HG03060 (cell line): ENCODE results near the gene RNPC3.
A peak's percentile ranks its signal among the peaks of the same experiment; 100 is the strongest.

Experiments
- ATAC-seq: cut with Tn5 transposase; IDR thresholded peaks from one replicate; pipeline ENCODE4 v1.9.1; 2021; ENCODE audit warnings: low read depth, moderate number of reproducible peaks; ENCODE audit not compliant: unreplicated experiment

The RNPC3 gene, protein sequence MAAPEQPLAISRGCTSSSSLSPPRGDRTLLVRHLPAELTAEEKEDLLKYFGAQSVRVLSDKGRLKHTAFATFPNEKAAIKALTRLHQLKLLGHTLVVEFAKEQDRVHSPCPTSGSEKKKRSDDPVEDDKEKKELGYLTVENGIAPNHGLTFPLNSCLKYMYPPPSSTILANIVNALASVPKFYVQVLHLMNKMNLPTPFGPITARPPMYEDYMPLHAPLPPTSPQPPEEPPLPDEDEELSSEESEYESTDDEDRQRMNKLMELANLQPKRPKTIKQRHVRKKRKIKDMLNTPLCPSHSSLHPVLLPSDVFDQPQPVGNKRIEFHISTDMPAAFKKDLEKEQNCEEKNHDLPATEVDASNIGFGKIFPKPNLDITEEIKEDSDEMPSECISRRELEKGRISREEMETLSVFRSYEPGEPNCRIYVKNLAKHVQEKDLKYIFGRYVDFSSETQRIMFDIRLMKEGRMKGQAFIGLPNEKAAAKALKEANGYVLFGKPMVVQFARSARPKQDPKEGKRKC

GRCh38 chr1:103525607-103526507 lies at the start of gene RNPC3:
TSS of gene RNPC3 (plus strand) at chr1:103525699. CDS start at chr1:103526071, 372 bp downstream.
- peak; percentile 75 for ATAC-seq

GRCh38 chr1:103477101-103477500 lies 48.4 kb upstream of the RNPC3 start:
- no peak for ATAC-seq

GRCh38 chr1:103489935-103490334 lies 35.6 kb upstream of the RNPC3 start:
- ATAC-seq, result no peak

DNA sequence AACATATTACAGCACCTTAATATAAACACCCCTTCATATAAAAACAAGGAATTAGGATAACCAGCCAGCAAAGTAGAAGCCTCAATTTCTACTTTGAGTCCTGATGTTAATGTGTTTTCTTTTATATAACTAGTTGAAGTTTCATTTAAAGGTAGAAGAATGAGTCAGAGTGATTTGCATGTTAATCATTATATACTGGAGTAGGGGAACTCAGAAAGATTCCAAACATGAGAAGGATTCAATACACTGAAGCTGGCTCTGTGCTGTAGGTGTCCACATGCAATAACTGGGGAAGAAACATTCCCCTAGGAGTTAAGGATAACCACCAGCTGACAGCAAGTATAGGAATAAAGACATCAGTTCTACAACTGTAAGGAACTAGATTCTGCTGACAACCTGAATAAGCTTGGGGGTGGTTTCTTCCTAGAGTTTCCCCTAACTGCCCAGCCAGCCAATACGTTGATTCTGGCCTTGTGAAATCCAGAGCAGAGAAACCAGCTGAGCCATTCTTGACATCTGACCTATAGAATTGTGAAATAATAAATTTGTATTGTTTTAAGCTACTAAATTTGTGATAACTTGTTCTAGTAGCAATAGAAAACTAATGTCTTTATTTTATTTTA lies 33.4 kb upstream of the RNPC3 start:
- ATAC-seq, result no peak

- no peak for ATAC-seq
Measured at GRCh38 chr1:103496014-103496635, 29.4 kb upstream of the RNPC3 start.

DNA sequence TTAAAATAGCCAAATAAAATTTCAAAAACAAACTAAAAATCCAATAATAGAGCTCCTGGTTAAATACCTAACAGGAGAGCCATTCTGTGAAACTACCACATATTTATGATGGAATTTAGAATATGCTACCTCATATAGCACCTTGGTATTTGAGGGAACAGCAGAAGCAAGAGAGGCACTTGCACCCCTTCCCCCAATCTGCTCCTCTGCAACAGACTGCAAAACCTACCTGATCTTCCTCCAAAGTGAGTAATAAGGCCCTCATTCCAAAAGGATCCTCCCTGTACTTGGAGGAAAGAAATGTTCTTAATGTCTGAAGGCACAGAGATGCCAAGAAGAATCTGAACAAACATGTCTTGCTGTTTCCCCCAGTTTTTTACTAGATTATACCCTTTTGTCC lies 28.1 kb upstream of the RNPC3 start:
- no peak for ATAC-seq

GRCh38 chr1:103509250-103509649 lies 16.2 kb upstream of the RNPC3 start:
- no peak for ATAC-seq

DNA sequence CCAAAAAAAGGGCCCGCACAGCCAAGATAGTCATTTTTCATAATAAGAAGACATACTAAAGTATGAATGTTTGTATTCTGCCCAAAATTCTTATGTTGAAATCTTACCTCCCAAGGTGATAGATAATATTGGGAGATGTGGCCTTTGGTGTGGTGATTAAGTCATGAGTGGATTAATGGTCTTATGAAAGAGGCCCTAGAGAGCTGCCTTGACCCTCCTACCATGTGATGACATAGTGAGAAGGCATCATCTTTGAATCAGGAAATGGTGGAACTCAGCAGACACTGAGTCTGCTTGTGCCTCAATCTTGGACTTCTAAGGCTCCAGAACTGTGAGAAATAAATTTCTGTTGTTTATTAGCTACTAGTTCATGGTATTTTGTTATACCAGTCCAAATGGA lies 11.8 kb upstream of the RNPC3 start:
- ATAC-seq, result no peak

DNA sequence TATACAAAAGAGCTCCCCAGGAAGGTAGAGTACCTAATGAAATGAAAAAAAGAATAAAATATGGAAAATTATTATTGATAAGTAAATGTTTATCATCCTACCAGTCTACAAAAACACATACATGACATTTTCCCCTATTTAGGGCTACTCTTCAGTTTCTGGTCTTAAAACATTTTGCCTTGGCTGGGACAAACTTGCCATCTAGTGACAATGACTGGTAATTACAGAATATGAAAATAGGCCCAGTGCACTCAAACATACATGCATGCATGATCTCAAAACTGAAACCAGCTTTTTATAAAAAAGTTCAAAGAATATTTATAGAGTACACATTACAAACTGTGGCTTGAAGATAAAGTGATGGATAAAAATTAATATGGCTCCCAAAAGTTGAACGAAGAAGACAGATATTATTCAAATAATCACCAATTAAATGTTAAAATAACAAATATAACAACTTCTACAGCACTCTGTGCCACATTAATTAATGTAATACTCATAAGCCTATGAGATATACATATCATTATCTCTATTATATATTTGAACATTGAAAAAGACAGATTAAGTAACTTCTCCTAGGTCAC lies 10.5 kb upstream of the RNPC3 start:
- peak; percentile 54 for ATAC-seq

- ATAC-seq, result no peak
Measured at GRCh38 chr1:103516283-103516682, 9.2 kb upstream of the RNPC3 start.

GRCh38 chr1:103516693-103517092 lies 8.8 kb upstream of the RNPC3 start:
- ATAC-seq, result no peak

DNA sequence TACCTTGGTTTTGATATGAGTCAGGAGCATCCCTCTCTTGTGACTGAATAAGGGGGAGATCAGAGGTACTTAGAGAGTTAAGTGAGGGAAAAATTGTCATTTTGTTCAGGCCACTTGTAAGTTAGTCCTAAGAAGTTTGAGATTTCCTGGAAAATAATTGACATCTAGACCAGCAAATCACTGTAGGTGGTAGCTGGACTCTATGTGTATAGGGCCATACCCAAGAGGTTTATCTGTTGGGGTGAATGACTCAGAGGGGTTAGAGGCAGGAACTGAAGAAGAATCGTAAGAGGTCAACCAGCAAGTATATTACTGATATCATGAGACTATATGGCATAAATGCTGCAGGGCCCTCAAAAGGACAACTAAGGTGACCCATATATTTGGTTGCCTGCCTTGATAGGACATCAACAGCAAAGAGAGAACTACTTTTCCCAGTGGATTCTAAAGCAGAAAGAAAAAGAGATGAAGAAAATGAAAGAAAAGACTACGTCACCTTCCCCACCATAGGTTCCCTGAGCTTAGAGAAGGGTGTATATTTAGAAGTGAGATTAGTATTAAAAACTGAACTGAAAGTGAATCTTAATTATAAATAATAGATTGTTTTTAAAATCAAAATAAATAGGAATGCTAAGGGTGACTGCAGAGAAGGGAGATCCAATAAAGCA lies 8.0 kb upstream of the RNPC3 start:
- peak; percentile 86 for ATAC-seq

GRCh38 chr1:103520822-103521221 lies 4.7 kb upstream of the RNPC3 start:
- no peak for ATAC-seq

DNA sequence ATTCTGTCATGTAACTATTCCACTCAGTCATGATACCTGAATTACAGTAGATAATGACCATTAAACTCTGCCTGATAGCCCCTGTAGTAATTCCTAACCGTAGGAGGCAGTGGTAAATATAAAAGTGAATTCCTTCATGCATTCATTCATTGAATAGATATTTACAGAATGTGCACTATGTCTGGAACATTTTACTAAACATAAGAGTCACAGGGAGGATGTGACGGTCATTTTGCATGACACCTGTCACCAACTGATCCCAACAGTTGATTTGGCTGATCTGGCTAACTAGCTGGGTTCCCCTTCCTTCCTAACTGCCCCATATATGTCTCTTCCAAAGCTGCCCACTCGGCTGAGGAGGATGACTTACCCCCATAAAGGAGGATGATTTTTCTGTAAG lies 2.2 kb upstream of the RNPC3 start:
- no peak for ATAC-seq

DNA sequence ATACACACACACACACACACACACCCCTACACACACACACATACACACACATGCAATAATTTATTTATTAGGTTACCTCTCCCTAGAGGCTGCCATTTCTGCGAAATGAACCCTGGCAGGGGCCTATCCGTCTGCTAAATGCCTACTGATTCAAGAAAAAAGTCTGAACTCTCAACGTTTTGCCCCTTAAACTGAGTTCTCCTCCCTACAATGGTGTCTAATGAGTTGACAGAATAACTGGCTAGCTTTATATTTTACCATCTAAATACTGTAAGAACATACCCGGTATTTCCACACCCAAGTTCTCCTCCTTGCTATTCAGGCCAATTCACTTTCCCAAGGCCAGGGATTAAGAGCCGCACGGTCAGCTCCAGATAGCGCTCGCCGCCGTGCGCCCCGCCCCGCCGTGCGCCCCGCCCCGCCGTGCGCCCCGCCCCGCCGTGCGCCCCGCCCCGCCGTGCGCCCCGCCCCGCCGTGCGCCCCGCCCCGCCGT lies 339 bp upstream of the RNPC3 start:
- ATAC-seq, result peak; percentile 33

DNA sequence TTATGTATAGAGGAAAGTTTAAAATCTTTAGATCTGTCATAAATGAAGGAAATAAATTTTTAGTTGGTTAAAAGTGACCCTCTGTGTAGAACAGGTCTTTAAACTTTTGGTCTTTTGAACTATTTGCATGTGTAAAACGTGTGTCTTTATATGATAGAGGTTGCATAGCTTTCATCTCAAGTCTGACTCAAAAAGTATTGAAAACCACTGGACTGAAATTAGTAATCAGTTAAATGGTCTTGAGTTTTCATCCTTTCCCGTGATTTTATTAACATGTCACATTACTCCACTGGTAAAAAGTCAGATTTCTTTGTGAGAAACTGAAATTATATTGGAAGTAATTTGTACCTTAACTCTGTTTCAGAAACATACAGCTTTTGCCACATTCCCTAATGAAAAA lies 1.8 kb downstream of the RNPC3 start:
- ATAC-seq, result no peak

DNA sequence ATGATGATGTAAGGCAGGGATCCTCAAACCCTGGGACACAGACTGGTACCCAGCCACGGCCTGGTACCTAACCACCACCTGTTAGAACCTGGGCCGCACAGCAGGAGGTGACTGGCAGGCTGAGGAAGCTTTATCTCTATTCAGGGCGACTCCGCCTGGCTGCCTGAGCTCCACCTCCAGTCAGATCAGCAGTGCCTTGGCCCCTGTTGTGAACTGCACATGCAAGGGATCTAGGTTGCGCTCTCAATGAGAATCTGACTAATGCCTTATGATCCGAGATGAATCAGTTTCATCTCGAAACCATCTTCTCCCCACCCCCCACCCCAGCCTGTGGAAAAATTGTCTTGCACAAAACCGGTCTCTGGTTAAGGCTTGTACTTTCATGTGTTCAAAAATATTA lies 4.2 kb downstream of the RNPC3 start:
- no peak for ATAC-seq

DNA sequence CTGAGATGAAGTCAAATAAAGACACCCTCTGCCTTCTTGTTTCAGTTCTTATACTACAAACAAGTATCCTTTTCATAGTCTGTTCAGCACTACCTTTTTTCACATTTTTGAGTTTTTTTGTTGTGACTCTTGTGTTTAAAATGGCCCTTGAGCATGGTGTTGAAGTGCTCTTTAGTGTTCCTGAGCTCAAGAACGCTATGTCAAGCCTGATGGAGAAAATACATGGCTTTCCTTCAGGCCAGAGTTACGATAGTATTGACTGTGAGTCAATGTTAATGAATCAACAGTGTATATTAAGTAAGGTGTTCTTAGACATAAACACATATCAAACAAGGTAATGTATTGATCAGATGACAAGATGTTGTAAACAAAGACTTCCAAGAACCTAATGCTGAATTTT lies 12.7 kb downstream of the RNPC3 start:
- no peak for ATAC-seq

DNA sequence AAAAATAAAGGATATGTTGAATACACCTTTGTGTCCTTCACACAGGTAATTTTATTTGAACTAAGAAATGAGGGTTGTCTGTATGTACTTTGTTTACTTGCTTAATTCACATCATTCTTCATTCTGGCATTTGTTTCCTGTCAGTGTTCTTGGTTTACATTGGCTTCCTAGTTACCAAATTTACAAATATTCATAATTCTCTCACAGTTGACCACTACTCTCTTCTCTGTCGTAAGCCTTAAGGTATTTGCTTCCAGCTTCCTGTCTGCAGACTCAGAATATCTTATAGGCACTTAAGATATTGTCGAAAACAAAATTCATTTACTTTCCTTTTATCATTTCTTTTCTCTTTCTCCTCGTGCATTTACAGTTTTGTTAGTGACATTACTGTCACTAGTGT lies 15.9 kb downstream of the RNPC3 start:
- ATAC-seq, result no peak
